Lower leg skin (tissue), 4 donors: ENCODE data around the gene EFCAB5. TPM values are rescaled to one million over a fixed set of nuclear protein-coding genes. Genes with fewer than 3 reads are reported as not detected.

Experiments used
- DNase-seq, 2 donors: peaks; one replicate each; pipeline ENCODE4 v3.0.0-alpha.2; 2019; ENCODE audit warnings: low spot score in 2 of 2
- H3K4me3 ChIP-seq: fragments of 200-600 bp; sonication (generic); 2 replicates; pipeline ENCODE4 v1.5.1; 2017; ENCODE audit warnings: mild to moderate bottlenecking, low read depth; ENCODE audit not compliant: poor library complexity, severe bottlenecking
- POLR2A ChIP-seq, 2 donors: fragments of 450-650 bp; IDR thresholded peaks; one replicate each; pipeline ENCODE4 v1.6.1; 2016 to 2017; ENCODE audit warnings: antibody characterized with exemption in 2 of 2, mild to moderate bottlenecking in 1 of 2, moderate library complexity in 1 of 2
- WGBS, 2 donors: methylation state at CpG; one replicate each; pipeline ENCODE4 v1.1.5; 2018; 5-methylcytosine and 5-hydroxymethylcytosine counted together
- intact Hi-C: fragments of 100-400 bp; cut with DNase I; formaldehyde crosslinking; loops from one replicate; pipeline ENCODE4 v1.15.0; 2023; ENCODE audit warnings: low total_unique reads
- total RNA-seq, 4 donors: library from RNA; depleted of rRNA; stranded (reverse); fragments of >200 nt; gene quantifications; one replicate each; pipeline ENCODE4 v1.1.0, GENCODE V29; 2016
- TF ChIP-seq, protein P1 (sequence below), 3 donors: fragments of 450-650 bp; IDR thresholded peaks; one replicate each; pipeline ENCODE4 v1.5.1; 2016; ENCODE audit warnings: antibody characterized with exemption in 3 of 3, mild to moderate bottlenecking in 3 of 3, moderate library complexity in 2 of 3

Gene EFCAB5
- total RNA-seq, 4 donors from 2014 or later, result 0.46 to 1.0 (median 0.68) TPM

DNA sequence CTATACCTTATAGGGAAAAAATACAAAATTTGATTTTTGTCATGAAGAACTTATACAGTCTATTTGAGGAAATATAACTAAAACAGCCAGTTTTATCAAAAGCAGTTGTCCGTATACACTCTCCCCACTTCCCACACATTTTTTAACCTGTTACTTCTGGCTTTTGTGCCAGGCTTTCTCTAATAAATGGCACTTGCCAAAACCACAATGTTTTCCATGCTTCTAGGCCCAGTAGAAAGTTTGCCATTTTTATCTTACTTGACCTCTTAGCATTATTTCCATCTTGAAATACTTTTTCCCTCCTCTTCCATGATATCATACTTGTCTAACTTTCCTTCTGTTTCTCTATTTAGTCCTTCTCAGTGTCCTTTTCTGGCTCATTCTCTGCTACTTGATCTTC lies 38.8 kb downstream of the EFCAB5 start:
- H3K4me3 ChIP-seq, result no peak overlapping the region
- intact Hi-C loops, result no loop called here
- TF ChIP-seq, protein P1, sequence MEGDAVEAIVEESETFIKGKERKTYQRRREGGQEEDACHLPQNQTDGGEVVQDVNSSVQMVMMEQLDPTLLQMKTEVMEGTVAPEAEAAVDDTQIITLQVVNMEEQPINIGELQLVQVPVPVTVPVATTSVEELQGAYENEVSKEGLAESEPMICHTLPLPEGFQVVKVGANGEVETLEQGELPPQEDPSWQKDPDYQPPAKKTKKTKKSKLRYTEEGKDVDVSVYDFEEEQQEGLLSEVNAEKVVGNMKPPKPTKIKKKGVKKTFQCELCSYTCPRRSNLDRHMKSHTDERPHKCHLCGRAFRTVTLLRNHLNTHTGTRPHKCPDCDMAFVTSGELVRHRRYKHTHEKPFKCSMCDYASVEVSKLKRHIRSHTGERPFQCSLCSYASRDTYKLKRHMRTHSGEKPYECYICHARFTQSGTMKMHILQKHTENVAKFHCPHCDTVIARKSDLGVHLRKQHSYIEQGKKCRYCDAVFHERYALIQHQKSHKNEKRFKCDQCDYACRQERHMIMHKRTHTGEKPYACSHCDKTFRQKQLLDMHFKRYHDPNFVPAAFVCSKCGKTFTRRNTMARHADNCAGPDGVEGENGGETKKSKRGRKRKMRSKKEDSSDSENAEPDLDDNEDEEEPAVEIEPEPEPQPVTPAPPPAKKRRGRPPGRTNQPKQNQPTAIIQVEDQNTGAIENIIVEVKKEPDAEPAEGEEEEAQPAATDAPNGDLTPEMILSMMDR (IDR thresholded peaks at IDR 0.05), result no peak
- TF ChIP-seq POLR2A (IDR thresholded peaks at IDR 0.05), result no peak
- WGBS, 2 donors, result 55 to 77% methylated on average over 1 of the region's 1 CpG
- no peak for DNase-seq

DNA sequence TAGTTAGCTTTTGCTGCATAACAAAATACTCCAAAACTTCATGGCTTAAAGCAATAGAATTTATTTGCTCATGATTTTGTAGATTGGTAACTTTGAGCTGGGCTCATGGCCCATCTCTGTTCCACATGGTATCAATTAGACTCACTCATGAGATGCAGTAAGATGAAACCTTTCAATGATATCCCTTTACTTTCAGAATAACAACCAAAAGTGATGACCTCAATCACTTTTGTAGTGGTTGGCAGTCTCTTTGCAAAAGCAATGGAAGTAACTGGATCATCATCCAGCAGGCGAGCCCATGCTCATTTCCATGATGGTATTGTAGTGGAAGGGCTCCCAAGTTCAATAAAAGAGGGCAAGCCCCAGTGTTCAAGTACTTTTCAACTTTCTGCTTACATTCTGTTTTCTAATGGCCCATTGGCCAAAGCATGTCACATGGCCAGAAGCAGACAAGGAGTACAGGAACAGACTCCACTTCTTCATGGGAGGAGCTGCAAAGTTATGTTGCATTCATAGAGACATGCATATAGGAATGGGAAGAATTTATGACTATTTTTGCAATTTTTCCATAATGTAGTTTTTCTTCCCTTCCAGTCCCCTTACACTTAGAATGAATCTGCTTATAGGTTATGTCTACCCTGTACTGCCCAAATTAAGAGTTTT lies 41.7 kb downstream of the EFCAB5 start:
- no peak overlapping the region for H3K4me3 ChIP-seq
- 73 to 86% methylated on average over 1 of the region's 1 CpG for WGBS, 2 donors
- intact Hi-C loops, result no loop called here
- TF ChIP-seq POLR2A (IDR thresholded peaks at IDR 0.05), result no peak
- TF ChIP-seq, protein P1 (IDR thresholded peaks at IDR 0.05), result no peak
- DNase-seq, result no peak

DNA sequence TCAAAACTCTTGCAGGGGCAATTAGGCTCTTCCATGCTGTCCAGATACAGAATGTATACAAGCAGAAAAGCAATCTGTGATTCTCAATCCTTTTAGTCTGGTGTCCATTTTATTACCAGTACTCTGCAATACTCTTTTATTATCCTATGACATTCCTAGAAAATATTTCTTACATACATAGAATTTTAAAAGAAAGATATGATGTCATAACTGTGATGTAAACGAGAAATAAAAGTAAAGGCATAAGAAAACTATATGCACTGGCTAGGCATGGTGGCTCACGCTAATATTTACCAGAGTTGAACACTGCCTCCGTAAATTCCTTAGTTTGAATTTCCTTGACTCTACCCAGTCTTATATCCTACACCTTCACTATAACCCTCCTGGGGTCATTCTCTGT lies 55.0 kb downstream of the EFCAB5 start:
- 92 to 93% methylated on average over 3 of the region's 3 CpGs for WGBS, 2 donors
- no peak for DNase-seq
- intact Hi-C loops, result no loop called here
- no peak overlapping the region for H3K4me3 ChIP-seq
- TF ChIP-seq POLR2A (IDR thresholded peaks at IDR 0.05), result no peak
- TF ChIP-seq, protein P1 (IDR thresholded peaks at IDR 0.05), result no peak

DNA sequence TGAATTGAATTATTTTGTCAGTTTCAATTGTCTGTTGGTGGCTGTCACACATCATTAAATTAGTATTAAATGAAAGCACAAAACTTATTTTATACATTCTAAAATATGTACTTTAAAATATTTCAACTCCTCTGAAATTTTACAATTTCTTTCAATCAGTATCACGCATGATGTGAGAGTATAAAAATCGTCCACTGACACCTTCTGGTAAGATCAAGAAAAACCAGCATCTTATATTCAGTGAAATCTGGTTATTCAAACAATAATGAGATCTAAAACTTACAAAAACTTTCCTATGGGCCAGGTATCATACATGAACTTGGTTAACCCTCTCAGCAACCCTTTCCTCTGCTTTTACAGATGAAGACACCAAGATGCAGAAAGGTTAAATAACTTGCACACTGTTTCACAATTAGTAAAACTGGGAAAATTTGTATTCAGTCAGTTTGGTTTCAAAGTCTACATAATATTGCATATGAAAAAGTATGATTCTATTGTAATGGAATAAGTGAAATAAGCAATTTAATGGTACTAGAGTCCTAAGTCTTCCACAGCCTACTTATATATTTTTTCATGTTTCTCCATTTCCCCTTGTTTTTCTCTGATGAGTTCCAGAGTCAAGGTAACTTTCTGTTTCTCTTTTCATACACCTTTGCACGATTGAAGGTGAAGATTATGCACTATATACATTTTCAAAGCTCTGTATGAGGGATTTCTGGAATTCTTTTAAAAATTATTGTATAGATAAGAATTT lies 58.7 kb downstream of the EFCAB5 start:
- WGBS, 2 donors, result 66 to 70% methylated on average over 3 of the region's 3 CpGs
- H3K4me3 ChIP-seq, result no peak overlapping the region
- no peak for DNase-seq
- no peak for TF ChIP-seq POLR2A (IDR thresholded peaks at IDR 0.05)
- TF ChIP-seq, protein P1 (IDR thresholded peaks at IDR 0.05), result no peak
- intact Hi-C loops, result no loop called here

DNA sequence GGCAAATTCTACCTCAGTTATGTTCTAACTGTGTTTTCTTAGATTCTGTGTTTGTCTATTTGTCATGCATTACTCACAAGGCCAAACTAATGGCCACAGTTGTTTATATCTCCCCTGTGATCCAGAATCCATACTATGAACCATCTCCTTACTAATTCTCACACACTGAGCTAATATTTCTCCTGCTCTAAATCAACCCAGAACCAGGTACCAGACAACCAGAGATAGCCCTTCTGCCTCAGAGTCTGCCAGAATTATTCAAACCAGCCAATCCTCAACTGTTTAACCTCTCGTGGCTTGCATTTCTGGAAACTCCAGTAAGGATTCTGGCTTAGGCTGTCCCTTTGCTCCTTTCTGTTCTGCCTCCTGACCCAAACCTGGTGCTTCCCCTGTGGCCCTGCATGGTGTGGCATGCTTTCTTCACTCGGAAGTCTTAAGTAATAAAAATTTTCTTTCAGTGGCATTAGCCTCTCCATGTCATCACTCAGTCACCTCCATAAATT lies 59.4 kb downstream of the EFCAB5 start:
- no peak for DNase-seq
- WGBS, 2 donors, result 46 to 54% methylated on average over 2 of the region's 2 CpGs
- intact Hi-C loops, result no loop called here
- TF ChIP-seq, protein P1 (IDR thresholded peaks at IDR 0.05), result no peak
- TF ChIP-seq POLR2A (IDR thresholded peaks at IDR 0.05), result no peak
- H3K4me3 ChIP-seq, result no peak overlapping the region
